ENCODE data around the gene GID4.

DNA sequence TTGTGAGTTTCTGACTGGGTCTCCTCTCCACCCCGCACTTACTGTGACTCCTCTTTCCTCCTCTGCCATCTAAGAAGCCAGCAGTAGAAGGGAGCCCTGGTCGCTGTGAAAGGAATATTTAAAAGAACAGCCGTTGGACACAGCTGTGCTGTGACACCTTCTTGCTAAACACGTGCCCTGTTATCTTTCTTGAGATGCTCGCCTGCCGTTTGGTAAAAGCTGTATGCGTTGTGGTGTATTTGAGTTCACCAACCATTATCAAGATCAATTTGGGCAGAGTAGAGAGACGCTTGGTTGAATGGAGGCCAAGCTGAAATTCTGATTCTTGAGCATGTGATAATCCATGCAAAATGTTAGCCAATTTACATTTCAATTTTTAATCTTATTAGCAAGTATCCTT lies 3.8 kb downstream of the GID4 start:
- no peak for TF ChIP-seq CHD2 (IDR thresholded peaks at IDR 0.05; ENCODE audit: low read depth, low read length)
- TF ChIP-seq, protein P1, sequence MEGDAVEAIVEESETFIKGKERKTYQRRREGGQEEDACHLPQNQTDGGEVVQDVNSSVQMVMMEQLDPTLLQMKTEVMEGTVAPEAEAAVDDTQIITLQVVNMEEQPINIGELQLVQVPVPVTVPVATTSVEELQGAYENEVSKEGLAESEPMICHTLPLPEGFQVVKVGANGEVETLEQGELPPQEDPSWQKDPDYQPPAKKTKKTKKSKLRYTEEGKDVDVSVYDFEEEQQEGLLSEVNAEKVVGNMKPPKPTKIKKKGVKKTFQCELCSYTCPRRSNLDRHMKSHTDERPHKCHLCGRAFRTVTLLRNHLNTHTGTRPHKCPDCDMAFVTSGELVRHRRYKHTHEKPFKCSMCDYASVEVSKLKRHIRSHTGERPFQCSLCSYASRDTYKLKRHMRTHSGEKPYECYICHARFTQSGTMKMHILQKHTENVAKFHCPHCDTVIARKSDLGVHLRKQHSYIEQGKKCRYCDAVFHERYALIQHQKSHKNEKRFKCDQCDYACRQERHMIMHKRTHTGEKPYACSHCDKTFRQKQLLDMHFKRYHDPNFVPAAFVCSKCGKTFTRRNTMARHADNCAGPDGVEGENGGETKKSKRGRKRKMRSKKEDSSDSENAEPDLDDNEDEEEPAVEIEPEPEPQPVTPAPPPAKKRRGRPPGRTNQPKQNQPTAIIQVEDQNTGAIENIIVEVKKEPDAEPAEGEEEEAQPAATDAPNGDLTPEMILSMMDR (IDR thresholded peaks at IDR 0.05 in 2 of 3, conservative IDR thresholded peaks at IDR 0.05 in 1 of 3; ENCODE audit: insufficient read depth in 2 of 3, low read depth in 1 of 3, low read length in 3 of 3), result no peak
- TF ChIP-seq, protein P2, sequence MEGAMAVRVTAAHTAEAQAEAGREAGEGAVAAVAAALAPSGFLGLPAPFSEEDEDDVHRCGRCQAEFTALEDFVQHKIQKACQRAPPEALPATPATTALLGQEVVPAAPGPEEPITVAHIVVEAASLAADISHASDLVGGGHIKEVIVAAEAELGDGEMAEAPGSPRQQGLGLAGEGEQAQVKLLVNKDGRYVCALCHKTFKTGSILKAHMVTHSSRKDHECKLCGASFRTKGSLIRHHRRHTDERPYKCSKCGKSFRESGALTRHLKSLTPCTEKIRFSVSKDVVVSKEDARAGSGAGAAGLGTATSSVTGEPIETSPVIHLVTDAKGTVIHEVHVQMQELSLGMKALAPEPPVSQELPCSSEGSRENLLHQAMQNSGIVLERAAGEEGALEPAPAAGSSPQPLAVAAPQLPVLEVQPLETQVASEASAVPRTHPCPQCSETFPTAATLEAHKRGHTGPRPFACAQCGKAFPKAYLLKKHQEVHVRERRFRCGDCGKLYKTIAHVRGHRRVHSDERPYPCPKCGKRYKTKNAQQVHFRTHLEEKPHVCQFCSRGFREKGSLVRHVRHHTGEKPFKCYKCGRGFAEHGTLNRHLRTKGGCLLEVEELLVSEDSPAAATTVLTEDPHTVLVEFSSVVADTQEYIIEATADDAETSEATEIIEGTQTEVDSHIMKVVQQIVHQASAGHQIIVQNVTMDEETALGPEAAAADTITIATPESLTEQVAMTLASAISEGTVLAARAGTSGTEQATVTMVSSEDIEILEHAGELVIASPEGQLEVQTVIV (CRISPR knock-in tag; IDR thresholded peaks at IDR 0.05; ENCODE audit: borderline replicate concordance), result no peak
